Neuronal stem cell (in vitro differentiated cells): ENCODE data around the gene PIAS4.
A peak's percentile ranks its signal among the peaks of the same experiment; 100 is the strongest.

Experiments
- DNase-seq: peaks from one replicate; pipeline ENCODE4 v3.0.0-alpha.2; 2013; ENCODE audit warnings: low spot score
- H2AFZ ChIP-seq: one replicate; pipeline ENCODE4 v1.6.1; 2013; ENCODE audit warnings: mild to moderate bottlenecking, low read length, inconsistent platforms
- H2AK5ac ChIP-seq: 2 replicates; pipeline ENCODE4 v1.6.1; 2013; ENCODE audit warnings: low read depth, mild to moderate bottlenecking, inconsistent platforms, low read length, moderate library complexity, mixed read lengths
- H2BK120ac ChIP-seq: 2 replicates; pipeline ENCODE4 v1.6.1; 2013; ENCODE audit warnings: low read depth, mild to moderate bottlenecking, inconsistent platforms, low read length, moderate library complexity, mixed read lengths
- H2BK12ac ChIP-seq: one replicate; pipeline ENCODE4 v1.6.1; 2013; ENCODE audit warnings: low read length, inconsistent platforms
- H2BK15ac ChIP-seq: 2 replicates; pipeline ENCODE4 v1.6.1; 2013; ENCODE audit warnings: mild to moderate bottlenecking, low read length, inconsistent platforms, mixed read lengths
- H2BK5ac ChIP-seq: one replicate; pipeline ENCODE4 v1.6.1; 2013; ENCODE audit warnings: inconsistent platforms, mild to moderate bottlenecking, low read length, moderate library complexity
- H3K14ac ChIP-seq: one replicate; pipeline ENCODE4 v1.6.1; 2013; ENCODE audit warnings: low read length, inconsistent platforms
- H3K18ac ChIP-seq: 2 replicates; pipeline ENCODE4 v1.6.1; 2013; ENCODE audit warnings: low read length, inconsistent platforms
- H3K23ac ChIP-seq: 2 replicates; pipeline ENCODE4 v1.6.1; 2013; ENCODE audit warnings: low read depth, mild to moderate bottlenecking, mixed read lengths, low read length, inconsistent platforms; ENCODE audit not compliant: poor library complexity
- H3K27ac ChIP-seq: replicated peaks from 3 replicates; pipeline ENCODE4 v1.5.1; 2013; ENCODE audit warnings: low read length, inconsistent platforms
- H3K27me3 ChIP-seq, 3 experiments: 2 replicates each; pipeline ENCODE4 v1.6.1; 2013; ENCODE audit warnings: low read length in 3 of 3, mild to moderate bottlenecking in 2 of 3, inconsistent platforms in 1 of 3, low read depth in 1 of 3, mixed read lengths in 1 of 3, moderate library complexity in 1 of 3; ENCODE audit not compliant: control insufficient read depth in 3 of 3, insufficient read depth in 3 of 3
- H3K36me3 ChIP-seq, 2 donors: replicated peaks in 1 of 2; 2 replicates each; pipeline ENCODE4 v1.6.1; 2013; ENCODE audit warnings: low read length in 2 of 2; ENCODE audit not compliant: control insufficient read depth in 2 of 2, insufficient read depth in 2 of 2
- H3K4ac ChIP-seq: 2 replicates; pipeline ENCODE4 v1.6.1; 2013; ENCODE audit warnings: inconsistent platforms, mild to moderate bottlenecking, low read length, moderate library complexity
- H3K4me1 ChIP-seq, 2 donors: 1 replicate in 1 of 2; 2 replicates in 1 of 2; pipeline ENCODE4 v1.6.1; 2013; ENCODE audit warnings: low read length in 2 of 2, low read depth in 1 of 2; ENCODE audit not compliant: control insufficient read depth in 2 of 2, insufficient read depth in 1 of 2
- H3K4me2 ChIP-seq: one replicate; pipeline ENCODE4 v1.6.1; 2013; ENCODE audit warnings: mild to moderate bottlenecking, low read length, inconsistent platforms; ENCODE audit not compliant: insufficient read depth, poor library complexity, severe bottlenecking
- H3K4me3 ChIP-seq, 2 donors: 2 replicates each; pipeline ENCODE4 v1.5.1; 2013; ENCODE audit warnings: low read length in 2 of 2, mild to moderate bottlenecking in 2 of 2, inconsistent platforms in 1 of 2, moderate library complexity in 1 of 2
- H3K79me1 ChIP-seq: one replicate; pipeline ENCODE4 v1.6.1; 2013; ENCODE audit warnings: low read depth, mild to moderate bottlenecking, inconsistent platforms, low read length, moderate library complexity
- H3K9ac ChIP-seq: one replicate; pipeline ENCODE4 v1.6.1; 2013; ENCODE audit warnings: mild to moderate bottlenecking, low read depth, low read length, inconsistent platforms; ENCODE audit not compliant: poor library complexity
- H3K9me3 ChIP-seq, 2 donors: replicated peaks in 1 of 2; 2 replicates each; pipeline versions ENCODE3 to v1.6.1; 2013; ENCODE audit warnings: low read length in 2 of 2, mild to moderate bottlenecking in 2 of 2, inconsistent platforms in 1 of 2, low read depth in 1 of 2, mixed read lengths in 1 of 2, moderate library complexity in 1 of 2; ENCODE audit not compliant: control insufficient read depth in 2 of 2, insufficient read depth in 1 of 2
- H4K8ac ChIP-seq: one replicate; pipeline ENCODE4 v1.6.1; 2013; ENCODE audit warnings: low read depth, mild to moderate bottlenecking, inconsistent platforms, low read length, moderate library complexity
- H4K91ac ChIP-seq: one replicate; pipeline ENCODE4 v1.6.1; 2013; ENCODE audit warnings: low read length, low read depth, mild to moderate bottlenecking, inconsistent platforms; ENCODE audit not compliant: poor library complexity
- WGBS, 2 donors: extraction: QIAGEN DNeasy Blood & Tissue Kit; methylation state at CpG; one replicate each; pipeline ENCODE4 v1.1.7; 2013; ENCODE audit warnings: missing lambda C conversion rate in 2 of 2, mixed read lengths in 1 of 2; ENCODE audit not compliant: insufficient read length in 2 of 2, insufficient replicate concordance in 1 of 2; ENCODE audit errors: extremely low coverage in 2 of 2; 5-methylcytosine and 5-hydroxymethylcytosine counted together

PIAS4 gene

GRCh38 chr19:4015705-4016402, 8.3 kb downstream of the PIAS4 start:
- peaks cover 49% of the 10 kb centered on the region for H3K79me1 ChIP-seq
- H3K23ac ChIP-seq = no peak overlapping the region
- WGBS, 2 donors = no CpG with 5 or more reads among the region's 37 CpGs
- no peak overlapping the region for H3K27ac ChIP-seq
- H4K91ac ChIP-seq = no peak overlapping the region
- peaks cover 38 to 83% of the 10 kb centered on the region in 2 donors for H3K36me3 ChIP-seq
- no peak overlapping the region for H3K18ac ChIP-seq
- DNase-seq = no peak
- H3K4me3 ChIP-seq = no peak overlapping the region
- H3K9me3 ChIP-seq = no peaks in the 10 kb centered on the region
- H3K4me1 ChIP-seq = no peaks in the 10 kb centered on the region
- peak overlapping the region; percentile 0 for H3K9ac ChIP-seq
- H3K4me2 ChIP-seq = no peak overlapping the region
- no peaks in the 10 kb centered on the region for H3K27me3 ChIP-seq
- no peak overlapping the region for H3K4ac ChIP-seq
- no peak overlapping the region for H2AFZ ChIP-seq
- H2AK5ac ChIP-seq = no peak overlapping the region
- no peak overlapping the region for H2BK15ac ChIP-seq
- H4K8ac ChIP-seq = no peak overlapping the region
- H3K14ac ChIP-seq = no peak overlapping the region
- H2BK12ac ChIP-seq = peak overlapping the region; percentile 46
- H2BK120ac ChIP-seq = no peak overlapping the region
- H2BK5ac ChIP-seq = no peak overlapping the region

- Histone ChIP-seq H3K9me3 (no peaks in the 10 kb centered on the region), H2BK15ac (no peak overlapping the region), H3K27me3 (no peaks in the 10 kb centered on the region), H3K4me1 (no peaks in the 10 kb centered on the region), H3K27ac (no peak overlapping the region), H3K23ac (peak overlapping the region; percentile 43), H3K4ac (no peak overlapping the region), H3K18ac (no peak overlapping the region), H2AK5ac (no peak overlapping the region), H3K36me3 (peaks cover 40 to 84% of the 10 kb centered on the region in 2 donors), H4K8ac (no peak overlapping the region), H3K4me2 (no peak overlapping the region), H2BK12ac (peak overlapping the region; percentile 46), H3K9ac (peak overlapping the region; percentile 30), H3K79me1 (peaks cover 45% of the 10 kb centered on the region), H2BK120ac (no peak overlapping the region), H4K91ac (no peak overlapping the region), H3K4me3 (no peak overlapping the region), H3K14ac (no peak overlapping the region), H2BK5ac (no peak overlapping the region), H2AFZ (no peak overlapping the region)
- no CpG with 5 or more reads among the region's 12 CpGs for WGBS, 2 donors
- no peak for DNase-seq
Measured at GRCh38 chr19:4016486-4016885, 8.9 kb downstream of the PIAS4 start.

- H2BK5ac ChIP-seq = no peak overlapping the region
- no peak overlapping the region for H3K18ac ChIP-seq
- H3K36me3 ChIP-seq = peaks cover 39 to 88% of the 10 kb centered on the region in 2 donors
- H3K4me1 ChIP-seq = no peaks in the 10 kb centered on the region
- no peaks in the 10 kb centered on the region for H3K9me3 ChIP-seq
- peaks cover 45% of the 10 kb centered on the region for H3K79me1 ChIP-seq
- no peak overlapping the region for H3K4me2 ChIP-seq
- H4K91ac ChIP-seq = no peak overlapping the region
- no peak overlapping the region for H3K27ac ChIP-seq
- no CpG with 5 or more reads among the region's 15 CpGs for WGBS, 2 donors
- no peak overlapping the region for H3K23ac ChIP-seq
- no peak overlapping the region for H2BK120ac ChIP-seq
- no peak overlapping the region for H3K4me3 ChIP-seq
- H2AK5ac ChIP-seq = no peak overlapping the region
- no peak overlapping the region for H3K14ac ChIP-seq
- no peak overlapping the region for H2AFZ ChIP-seq
- H3K9ac ChIP-seq = no peak overlapping the region
- H2BK12ac ChIP-seq = no peak overlapping the region
- no peak overlapping the region for H2BK15ac ChIP-seq
- H3K4ac ChIP-seq = no peak overlapping the region
- H4K8ac ChIP-seq = no peak overlapping the region
- DNase-seq = no peak
- no peaks in the 10 kb centered on the region for H3K27me3 ChIP-seq
Measured at GRCh38 chr19:4016903-4017638, 9.5 kb downstream of the PIAS4 start.

- no peak overlapping the region for H4K8ac ChIP-seq
Measured at GRCh38 chr19:4018140-4018613, 10.6 kb downstream of the PIAS4 start.

More at GRCh38 chr19:4018140-4018613, 10.6 kb downstream of the PIAS4 start:
- H2AK5ac ChIP-seq = no peak overlapping the region
- no peak overlapping the region for H3K23ac ChIP-seq
- H3K4ac ChIP-seq = no peak overlapping the region
- no peak overlapping the region for H3K4me2 ChIP-seq
- peaks cover 37% of the 10 kb centered on the region for H3K79me1 ChIP-seq
- whole genome bisulfite sequencing, 2 donors = no CpG with 5 or more reads among the region's 22 CpGs
- peaks cover 33 to 79% of the 10 kb centered on the region in 2 donors for H3K36me3 ChIP-seq
- H2BK5ac ChIP-seq = no peak overlapping the region
- H3K4me1 ChIP-seq = no peaks in the 10 kb centered on the region
- no peak for DNase-seq
- no peak overlapping the region for H2BK120ac ChIP-seq
- no peak overlapping the region for H3K14ac ChIP-seq
- H3K4me3 ChIP-seq = no peak overlapping the region
- H3K27me3 ChIP-seq = no peaks in the 10 kb centered on the region
- no peak overlapping the region for H3K9ac ChIP-seq
- H3K9me3 ChIP-seq = no peaks in the 10 kb centered on the region
- H3K27ac ChIP-seq = no peak overlapping the region
- no peak overlapping the region for H2BK15ac ChIP-seq
- H2BK12ac ChIP-seq = no peak overlapping the region
- H4K91ac ChIP-seq = no peak overlapping the region
- no peak overlapping the region for H2AFZ ChIP-seq
- H3K18ac ChIP-seq = no peak overlapping the region
